CD8-positive, alpha-beta memory T cell (primary cell): ENCODE measurements around the gene CCDC85C. TPM values are rescaled to one million over a fixed set of nuclear protein-coding genes. Genes with fewer than 3 reads are reported as not detected.

Experiments
- CTCF ChIA-PET: fragments of 350-600 bp; sonication (Branson Sonifier 250); formaldehyde crosslinking; loops from one replicate; lab custom pipeline; 2021; ENCODE audit warnings: antibody characterized with exemption; lab: Charles Lee
- POLR2A ChIA-PET: fragments of 350-600 bp; sonication (Branson Sonifier 250); formaldehyde crosslinking; loops from one replicate; lab custom pipeline; 2021; ENCODE audit warnings: antibody characterized with exemption; lab: Charles Lee
- DNase-seq, 5 donors: peaks; one replicate each; pipeline versions ENCODE4 v3.0.0 to v3.0.0-alpha.2; 2020 to 2022; ENCODE audit warnings: mixed read lengths in 1 of 5
- H3K27ac ChIP-seq: one replicate; pipeline ENCODE4 v1.7.0; 2013; ENCODE audit warnings: low read depth, mild to moderate bottlenecking, low read length, moderate library complexity
- H3K27me3 ChIP-seq: 2 replicates; pipeline ENCODE4 v1.7.0; 2013; ENCODE audit warnings: low read length, mild to moderate bottlenecking; ENCODE audit not compliant: insufficient read depth, poor library complexity, severe bottlenecking
- H3K36me3 ChIP-seq: 2 replicates; pipeline ENCODE4 v1.7.0; 2013; ENCODE audit warnings: mild to moderate bottlenecking, low read length, moderate library complexity; ENCODE audit not compliant: insufficient read depth
- H3K4me1 ChIP-seq: 2 replicates; pipeline ENCODE4 v1.7.0; 2013; ENCODE audit warnings: mild to moderate bottlenecking, low read length, moderate library complexity; ENCODE audit not compliant: insufficient read depth
- H3K4me3 ChIP-seq: 2 replicates; pipeline ENCODE4 v1.7.0; 2013; ENCODE audit warnings: mild to moderate bottlenecking, low read length
- H3K9me3 ChIP-seq: 2 replicates; pipeline ENCODE4 v1.7.0; 2013; ENCODE audit warnings: mild to moderate bottlenecking, low read length
- H3K27ac Mint-ChIP-seq, 8 donors: one replicate each; pipeline ENCODE4 v1.8.0; 2020 to 2021; ENCODE audit warnings: mixed read lengths in 8 of 8, mild to moderate bottlenecking in 6 of 8, inconsistent platforms in 3 of 8, moderate library complexity in 3 of 8
- H3K27me3 Mint-ChIP-seq, 2 donors: one replicate each; pipeline ENCODE4 v1.8.0; 2020 to 2021; ENCODE audit warnings: mixed read lengths in 2 of 2, mild to moderate bottlenecking in 1 of 2, moderate library complexity in 1 of 2
- H3K36me3 Mint-ChIP-seq, 3 donors: one replicate each; pipeline ENCODE4 v1.8.0; 2020 to 2021; ENCODE audit warnings: mixed read lengths in 3 of 3, inconsistent platforms in 1 of 3, mild to moderate bottlenecking in 1 of 3
- H3K4me1 Mint-ChIP-seq, 3 donors: one replicate each; pipeline ENCODE4 v1.8.0; 2020 to 2021; ENCODE audit warnings: mixed read lengths in 3 of 3, inconsistent platforms in 1 of 3, mild to moderate bottlenecking in 1 of 3
- H3K4me3 Mint-ChIP-seq, 7 donors: one replicate each; pipeline ENCODE4 v1.8.0; 2020 to 2021; ENCODE audit warnings: mixed read lengths in 7 of 7, mild to moderate bottlenecking in 6 of 7, moderate library complexity in 4 of 7, inconsistent platforms in 2 of 7
- H3K9me3 Mint-ChIP-seq, 5 donors: one replicate each; pipeline ENCODE4 v1.8.0; 2020 to 2022; ENCODE audit warnings: mixed read lengths in 5 of 5, mild to moderate bottlenecking in 3 of 5, moderate library complexity in 2 of 5, inconsistent platforms in 1 of 5
- polyA plus RNA-seq: library from polyadenylated mRNA; unstranded; fragments of 300-500 nt; fragmentation: Illumina TruSeq; gene quantifications from one replicate; pipeline ENCODE4 v1.2.3, GENCODE V29; 2021
- total RNA-seq, 2 experiments: library from RNA; stranded (reverse); gene quantifications; one replicate each; pipeline ENCODE4 v1.2.3, GENCODE V29; 2021

The CCDC85C gene
- total and polyA plus RNA-seq, 3 experiments from 2014 or later = 1.2 to 5.3 (median 4.2) TPM

- no peak overlapping the region for H3K4me3 ChIP-seq
- ChIA-PET CTCF (interaction anchor here (0.7 to 1.9 kb wide), 17 partner anchors 10 to 212 kb away, joined by 3 to 8 read pairs (median 4); partner anchors contain the start of genes CCDC85C and CYP46A1), POLR2A (interaction anchor here (0.7 kb wide), 1 partner anchor 44 kb away, joined by 11 read pairs; no protein-coding TSS in a partner anchor)
- no peaks in the 10 kb centered on the region for H3K9me3 ChIP-seq
- no peak overlapping the region for H3K27ac ChIP-seq
- H3K4me1 ChIP-seq = peaks cover 4% of the 10 kb centered on the region
- Mint-ChIP-seq H3K27me3 (peaks cover 24 to 52% of the 10 kb centered on the region in 2 donors), H3K27ac (peak overlapping the region in 2 of 8 donors; percentile 35 to 56), H3K4me3 (no peak overlapping the region), H3K36me3 (no peaks in the 10 kb centered on the region), H3K9me3 (no peaks in the 10 kb centered on the region), H3K4me1 (peaks cover 4 to 10% (median 5%) of the 10 kb centered on the region in 3 donors)
- DNase-seq = no peak
- H3K27me3 ChIP-seq = no peaks in the 10 kb centered on the region
- no peaks in the 10 kb centered on the region for H3K36me3 ChIP-seq
Observed at GRCh38 chr14:99627510-99628381, 23.7 kb upstream of the CCDC85C start.

DNA sequence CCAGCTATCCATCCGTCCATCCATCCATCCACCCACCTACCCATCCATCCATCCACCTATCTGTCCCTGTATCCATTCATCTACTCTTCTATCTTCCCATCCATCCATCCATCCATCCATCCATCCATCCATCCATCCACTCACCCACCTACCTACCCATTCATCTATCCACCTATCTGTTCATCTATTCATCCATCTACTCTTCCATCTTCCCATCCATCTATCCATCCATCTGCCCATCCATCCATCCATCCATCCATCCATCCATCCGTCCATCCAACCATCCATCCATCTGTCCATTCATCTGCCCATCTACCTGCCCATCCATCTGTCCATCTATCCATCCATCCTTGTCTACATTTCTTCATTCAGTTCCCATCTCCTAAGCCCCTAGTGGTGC lies 23.1 kb upstream of the CCDC85C start:
- Mint-ChIP-seq H3K9me3 (no peaks in the 10 kb centered on the region), H3K4me1 (peaks cover 4 to 10% (median 5%) of the 10 kb centered on the region in 3 donors), H3K4me3 (no peak overlapping the region), H3K36me3 (no peaks in the 10 kb centered on the region), H3K27me3 (peaks cover 31 to 53% of the 10 kb centered on the region in 2 donors), H3K27ac (peak overlapping the region in 1 of 8 donors; percentile 44)
- ChIA-PET CTCF (interaction anchor here (1.5 to 1.9 kb wide), 2 partner anchors 22 to 132 kb away, joined by 4 read pairs; no protein-coding TSS in a partner anchor), POLR2A (no interaction called here)
- DNase-seq = no peak
- no peaks in the 10 kb centered on the region for H3K27me3 ChIP-seq
- no peak overlapping the region for H3K4me3 ChIP-seq
- no peaks in the 10 kb centered on the region for H3K36me3 ChIP-seq
- H3K9me3 ChIP-seq = no peaks in the 10 kb centered on the region
- H3K27ac ChIP-seq = no peak overlapping the region
- peaks cover 4% of the 10 kb centered on the region for H3K4me1 ChIP-seq

GRCh38 chr14:99626041-99626648 lies 22.1 kb upstream of the CCDC85C start:
- peaks cover 31 to 57% of the 10 kb centered on the region in 2 donors for H3K27me3 Mint-ChIP-seq
- no peak for DNase-seq
- no peaks in the 10 kb centered on the region for H3K9me3 Mint-ChIP-seq
- Histone ChIP-seq H3K27me3 (no peaks in the 10 kb centered on the region), H3K4me1 (peaks cover 4% of the 10 kb centered on the region), H3K9me3 (no peaks in the 10 kb centered on the region), H3K4me3 (no peak overlapping the region), H3K36me3 (no peaks in the 10 kb centered on the region), H3K27ac (no peak overlapping the region)
- no peak overlapping the region for H3K27ac Mint-ChIP-seq
- H3K4me1 Mint-ChIP-seq = peaks cover 4 to 10% (median 5%) of the 10 kb centered on the region in 3 donors
- no peak overlapping the region for H3K4me3 Mint-ChIP-seq
- ChIA-PET POLR2A (no interaction called here), CTCF (interaction anchor here (0.7 to 1.9 kb wide), 2 partner anchors 21 to 107 kb away, joined by 3 to 4 read pairs; no protein-coding TSS in a partner anchor)
- H3K36me3 Mint-ChIP-seq = no peaks in the 10 kb centered on the region

DNA sequence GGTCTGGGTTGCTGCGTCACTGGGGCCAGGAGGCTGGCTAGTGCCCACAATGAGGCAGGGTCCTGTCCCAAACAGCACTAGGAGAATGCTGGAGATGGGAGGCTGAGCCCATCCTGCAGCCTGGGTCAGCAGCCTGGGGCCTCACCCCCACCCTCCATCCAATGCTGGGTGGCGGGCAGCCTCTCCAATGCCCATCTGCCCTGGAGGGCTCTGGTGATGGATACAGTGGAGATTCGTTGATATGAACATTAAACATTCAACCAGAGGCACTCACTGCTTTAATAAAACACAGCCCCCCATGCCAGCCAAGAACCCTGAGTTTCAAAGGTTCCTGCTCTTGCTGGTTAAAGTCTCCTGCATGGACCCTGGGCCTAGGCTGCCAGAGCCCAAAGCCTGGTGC lies 21.5 kb upstream of the CCDC85C start:
- Histone ChIP-seq H3K4me1 (peaks cover 4% of the 10 kb centered on the region), H3K4me3 (no peak overlapping the region), H3K9me3 (no peaks in the 10 kb centered on the region), H3K27ac (no peak overlapping the region), H3K27me3 (no peaks in the 10 kb centered on the region), H3K36me3 (no peaks in the 10 kb centered on the region)
- no peak overlapping the region for H3K4me3 Mint-ChIP-seq
- H3K27me3 Mint-ChIP-seq = peaks cover 28 to 57% of the 10 kb centered on the region in 2 donors
- peaks cover 4 to 10% (median 5%) of the 10 kb centered on the region in 3 donors for H3K4me1 Mint-ChIP-seq
- no peaks in the 10 kb centered on the region for H3K36me3 Mint-ChIP-seq
- H3K27ac Mint-ChIP-seq = no peak overlapping the region
- H3K9me3 Mint-ChIP-seq = no peaks in the 10 kb centered on the region
- no peak for DNase-seq
- POLR2A ChIA-PET = no interaction called here
- CTCF ChIA-PET = no interaction called here

DNA sequence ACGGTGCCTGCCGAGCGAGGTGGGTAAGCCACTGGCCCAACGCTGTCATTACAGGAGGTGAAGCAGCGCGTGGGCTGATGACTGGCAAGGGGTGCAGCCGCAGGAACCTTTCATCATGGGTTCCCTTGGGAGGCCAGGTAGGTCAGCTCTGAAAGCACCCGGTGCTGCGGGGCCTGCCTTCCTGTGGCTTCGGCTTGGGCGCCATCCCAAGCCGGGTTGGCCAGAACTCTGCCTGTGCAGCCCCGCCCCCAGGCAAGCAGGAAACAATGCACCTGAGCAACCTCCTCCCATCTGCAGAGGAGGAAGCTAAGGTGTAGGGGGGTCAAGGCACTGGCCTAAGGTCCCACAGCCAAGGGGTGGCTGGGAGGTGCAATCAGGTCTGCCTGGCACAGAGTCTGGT lies 21.0 kb upstream of the CCDC85C start:
- Mint-ChIP-seq H3K9me3 (no peaks in the 10 kb centered on the region), H3K27me3 (peaks cover 29 to 58% of the 10 kb centered on the region in 2 donors), H3K4me3 (no peak overlapping the region), H3K36me3 (no peaks in the 10 kb centered on the region), H3K4me1 (peaks cover 4 to 10% (median 5%) of the 10 kb centered on the region in 3 donors), H3K27ac (no peak overlapping the region)
- CTCF ChIA-PET = no interaction called here
- Histone ChIP-seq H3K36me3 (no peaks in the 10 kb centered on the region), H3K4me1 (peaks cover 4% of the 10 kb centered on the region), H3K27ac (no peak overlapping the region), H3K4me3 (no peak overlapping the region), H3K9me3 (no peaks in the 10 kb centered on the region), H3K27me3 (peaks cover under 1% of the 10 kb centered on the region)
- DNase-seq = no peak
- POLR2A ChIA-PET = no interaction called here

DNA sequence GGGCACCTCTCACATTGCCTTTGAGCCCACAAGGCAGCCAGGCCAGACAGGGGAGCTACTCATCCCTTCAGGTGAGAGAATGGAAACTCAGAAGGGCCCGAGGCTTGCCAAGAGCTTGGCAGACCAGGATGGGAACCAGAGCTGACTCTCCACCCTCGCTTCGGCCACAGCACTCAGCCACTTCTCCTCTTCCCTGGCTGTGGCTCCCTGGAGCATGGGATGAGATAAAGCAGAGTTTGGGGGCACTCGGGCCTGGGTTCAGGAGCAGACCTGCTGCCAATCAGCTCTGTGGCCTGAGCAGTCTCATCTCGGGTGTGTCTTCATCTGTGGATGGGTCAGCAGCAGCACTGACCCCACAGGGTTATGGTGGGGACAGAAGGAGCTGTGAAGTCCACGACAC lies 20.0 kb upstream of the CCDC85C start:
- no peak overlapping the region for H3K27ac ChIP-seq
- H3K36me3 ChIP-seq = no peaks in the 10 kb centered on the region
- H3K27me3 ChIP-seq = peaks cover 5% of the 10 kb centered on the region
- ChIA-PET POLR2A (no interaction called here), CTCF (interaction anchor here (0.8 kb wide), 1 partner anchor 106 kb away, joined by 3 read pairs; no protein-coding TSS in a partner anchor)
- H3K9me3 ChIP-seq = no peaks in the 10 kb centered on the region
- DNase-seq = no peak
- H3K27me3 Mint-ChIP-seq = peaks cover 34 to 64% of the 10 kb centered on the region in 2 donors
- no peak overlapping the region for H3K4me3 ChIP-seq
- no peak overlapping the region for H3K27ac Mint-ChIP-seq
- peaks cover 4 to 8% (median 4%) of the 10 kb centered on the region in 3 donors for H3K4me1 Mint-ChIP-seq
- H3K4me3 Mint-ChIP-seq = no peak overlapping the region
- no peaks in the 10 kb centered on the region for H3K36me3 Mint-ChIP-seq
- no peaks in the 10 kb centered on the region for H3K9me3 Mint-ChIP-seq
- H3K4me1 ChIP-seq = peaks cover 4% of the 10 kb centered on the region

- Mint-ChIP-seq H3K27me3 (peaks cover 36 to 57% of the 10 kb centered on the region in 2 donors), H3K4me1 (no peaks in the 10 kb centered on the region), H3K4me3 (no peak overlapping the region), H3K36me3 (no peaks in the 10 kb centered on the region), H3K9me3 (no peaks in the 10 kb centered on the region), H3K27ac (no peak overlapping the region)
- Histone ChIP-seq H3K9me3 (no peaks in the 10 kb centered on the region), H3K27ac (no peak overlapping the region), H3K4me1 (no peaks in the 10 kb centered on the region), H3K4me3 (no peak overlapping the region), H3K36me3 (no peaks in the 10 kb centered on the region), H3K27me3 (peaks cover 5% of the 10 kb centered on the region)
- POLR2A ChIA-PET = interaction anchor here (0.7 kb wide), 1 partner anchor 20 kb away, joined by 6 read pairs; no protein-coding TSS in a partner anchor
- CTCF ChIA-PET = no interaction called here
- DNase-seq = no peak
Observed at GRCh38 chr14:99621948-99622347, 17.9 kb upstream of the CCDC85C start.
